Measurements from ENCODE around the gene SNRPB2.
A peak's percentile ranks its signal among the peaks of the same experiment; 100 is the strongest.

SNRPB2 gene

GRCh38 chr20:16748308-16748900 lies 18.6 kb downstream of the SNRPB2 start, which contains the start of gene OTOR:
Gene OTOR, plus strand, starts transcription at chr20:16748358. Its CDS starts 44 bp downstream, at chr20:16748402.
- no peak within 1 kb of the TSS for H3K27ac ChIP-seq
- no peak for DNase-seq
- H3K4me3 ChIP-seq (ENCODE audit: low read depth, low read length): no peak within 1 kb of the TSS
- H3K36me3 ChIP-seq: no peaks in the 10 kb centered on the region
- TF ChIP-seq, protein P1, sequence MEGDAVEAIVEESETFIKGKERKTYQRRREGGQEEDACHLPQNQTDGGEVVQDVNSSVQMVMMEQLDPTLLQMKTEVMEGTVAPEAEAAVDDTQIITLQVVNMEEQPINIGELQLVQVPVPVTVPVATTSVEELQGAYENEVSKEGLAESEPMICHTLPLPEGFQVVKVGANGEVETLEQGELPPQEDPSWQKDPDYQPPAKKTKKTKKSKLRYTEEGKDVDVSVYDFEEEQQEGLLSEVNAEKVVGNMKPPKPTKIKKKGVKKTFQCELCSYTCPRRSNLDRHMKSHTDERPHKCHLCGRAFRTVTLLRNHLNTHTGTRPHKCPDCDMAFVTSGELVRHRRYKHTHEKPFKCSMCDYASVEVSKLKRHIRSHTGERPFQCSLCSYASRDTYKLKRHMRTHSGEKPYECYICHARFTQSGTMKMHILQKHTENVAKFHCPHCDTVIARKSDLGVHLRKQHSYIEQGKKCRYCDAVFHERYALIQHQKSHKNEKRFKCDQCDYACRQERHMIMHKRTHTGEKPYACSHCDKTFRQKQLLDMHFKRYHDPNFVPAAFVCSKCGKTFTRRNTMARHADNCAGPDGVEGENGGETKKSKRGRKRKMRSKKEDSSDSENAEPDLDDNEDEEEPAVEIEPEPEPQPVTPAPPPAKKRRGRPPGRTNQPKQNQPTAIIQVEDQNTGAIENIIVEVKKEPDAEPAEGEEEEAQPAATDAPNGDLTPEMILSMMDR (IDR thresholded peaks at IDR 0.05; ENCODE audit: low read depth, low read length): no peak
- no peaks in the 10 kb centered on the region for H3K27me3 ChIP-seq (ENCODE audit: insufficient read depth, low read depth, severe bottlenecking)
- no peaks in the 10 kb centered on the region for H3K9me3 ChIP-seq (ENCODE audit: severe bottlenecking)

DNA sequence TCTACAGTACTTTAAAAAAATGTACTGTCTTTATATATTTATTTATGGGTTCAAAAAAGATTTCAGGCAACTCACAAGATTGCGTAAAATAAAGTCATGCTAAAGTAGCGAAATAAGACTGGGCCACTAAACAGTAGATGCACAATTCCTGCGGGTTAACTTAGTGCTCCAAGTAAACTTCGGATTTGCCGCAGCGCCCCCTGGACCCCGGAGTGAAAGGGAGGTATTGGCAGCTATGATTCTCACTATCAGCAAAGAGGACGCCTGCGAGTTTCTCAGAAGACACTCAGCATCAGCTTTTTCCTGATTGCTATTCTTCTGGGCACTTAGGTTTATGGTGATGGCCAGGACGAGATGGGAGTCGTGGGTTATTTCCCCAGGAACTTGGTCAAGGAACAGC lies 19.7 kb downstream of the SNRPB2 start:
- no peaks in the 10 kb centered on the region for H3K27me3 ChIP-seq (ENCODE audit: insufficient read depth, low read depth, severe bottlenecking)
- H3K27ac ChIP-seq: no peak overlapping the region
- H3K36me3 ChIP-seq: no peaks in the 10 kb centered on the region
- no peaks in the 10 kb centered on the region for H3K9me3 ChIP-seq (ENCODE audit: severe bottlenecking)
- DNase-seq: peak; percentile 13
- H3K4me3 ChIP-seq (ENCODE audit: low read depth, low read length): no peak overlapping the region
- TF ChIP-seq, protein P1 (IDR thresholded peaks at IDR 0.05; ENCODE audit: low read depth, low read length): peak; percentile 17; the same call in 1 of the 2 replicates

- H3K27ac ChIP-seq: no peak overlapping the region
- DNase-seq: no peak
- H3K27me3 ChIP-seq (ENCODE audit: insufficient read depth, low read depth, severe bottlenecking): no peaks in the 10 kb centered on the region
- H3K4me3 ChIP-seq (ENCODE audit: low read depth, low read length): no peak overlapping the region
- H3K36me3 ChIP-seq: no peaks in the 10 kb centered on the region
- no peaks in the 10 kb centered on the region for H3K9me3 ChIP-seq (ENCODE audit: severe bottlenecking)
- TF ChIP-seq, protein P1 (IDR thresholded peaks at IDR 0.05; ENCODE audit: low read depth, low read length): no peak
These were observed 22.3 kb downstream of the SNRPB2 start for GRCh38 chr20:16752082-16752481.

DNA sequence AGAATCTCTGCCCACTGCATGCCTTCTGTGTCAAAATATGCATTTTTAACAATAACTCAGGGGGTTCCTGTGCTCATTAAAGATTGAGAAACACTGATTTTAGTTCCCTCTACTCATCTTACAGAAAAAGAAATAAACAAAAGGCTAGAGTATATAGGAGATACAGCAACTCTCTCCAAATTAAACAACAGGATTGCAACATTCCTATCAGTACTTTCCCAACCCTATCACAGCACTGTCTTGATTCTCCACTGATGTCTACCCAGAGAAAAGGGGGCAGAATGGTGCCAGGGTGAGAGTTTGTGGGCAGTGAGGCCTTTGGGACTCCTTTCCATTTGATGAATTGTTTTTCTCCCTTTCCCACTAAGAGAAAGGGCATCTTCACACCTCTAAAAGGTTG lies 23.1 kb downstream of the SNRPB2 start:
- Histone ChIP-seq H3K9me3 (ENCODE audit: severe bottlenecking) (no peaks in the 10 kb centered on the region), H3K36me3 (no peaks in the 10 kb centered on the region), H3K4me3 (ENCODE audit: low read depth, low read length) (no peak overlapping the region), H3K27me3 (ENCODE audit: insufficient read depth, low read depth, severe bottlenecking) (no peaks in the 10 kb centered on the region), H3K27ac (no peak overlapping the region)
- DNase-seq: no peak
- TF ChIP-seq, protein P1 (IDR thresholded peaks at IDR 0.05; ENCODE audit: low read depth, low read length): no peak

DNA sequence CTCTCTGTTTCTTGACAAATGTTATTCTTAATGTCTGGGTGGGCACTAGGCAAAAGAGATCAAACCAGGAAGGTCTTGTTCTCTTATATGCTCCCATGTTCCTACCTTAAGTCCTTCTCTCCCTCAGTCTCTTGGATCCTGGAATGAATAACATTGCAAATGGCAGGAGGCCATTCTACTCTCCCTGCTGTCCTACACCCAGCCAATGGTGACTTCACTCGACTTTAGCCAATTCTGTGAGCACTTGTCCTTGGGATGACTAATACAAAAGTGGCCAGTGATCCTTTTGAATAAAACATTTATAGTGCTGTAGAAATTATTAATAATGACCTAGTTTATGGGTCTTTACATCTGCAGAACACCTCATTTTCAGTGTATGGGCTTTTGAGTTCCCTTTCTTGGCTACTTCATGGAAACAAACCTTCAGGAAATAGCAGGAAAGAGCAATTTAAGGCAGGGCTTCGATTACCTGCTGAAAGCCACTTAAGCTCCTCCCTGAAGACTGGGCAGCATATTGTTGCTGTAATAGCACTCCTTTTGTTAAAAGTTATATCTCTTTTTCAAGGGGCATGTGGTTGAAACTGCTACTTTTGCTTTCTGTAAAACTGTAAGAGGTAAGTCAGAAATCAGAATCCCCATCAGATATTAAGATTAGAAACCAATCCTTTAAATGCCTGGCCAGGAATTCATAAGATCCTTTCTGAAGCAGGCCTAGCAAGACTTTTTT lies 28.8 kb downstream of the SNRPB2 start:
- H3K27ac ChIP-seq: no peak overlapping the region
- no peak for DNase-seq
- TF ChIP-seq, protein P1 (IDR thresholded peaks at IDR 0.05; ENCODE audit: low read depth, low read length): no peak
- H3K9me3 ChIP-seq (ENCODE audit: severe bottlenecking): no peaks in the 10 kb centered on the region
- H3K36me3 ChIP-seq: no peaks in the 10 kb centered on the region
- H3K4me3 ChIP-seq (ENCODE audit: low read depth, low read length): no peak overlapping the region
- no peaks in the 10 kb centered on the region for H3K27me3 ChIP-seq (ENCODE audit: insufficient read depth, low read depth, severe bottlenecking)
